Hypothalamus (tissue), 51 donors: ENCODE data around the gene COMMD1.
"Not testable (repeated sequence)": the region's sequence is repeated elsewhere in the genome, so short reads cannot be mapped to it uniquely, and the experiment has no call there.

Source experiments
- DNase-seq, 51 donors: peaks; one replicate each; lab custom pipeline; 2025; lab: John Stamatoyannopoulos, UW

COMMD1 gene

DNA sequence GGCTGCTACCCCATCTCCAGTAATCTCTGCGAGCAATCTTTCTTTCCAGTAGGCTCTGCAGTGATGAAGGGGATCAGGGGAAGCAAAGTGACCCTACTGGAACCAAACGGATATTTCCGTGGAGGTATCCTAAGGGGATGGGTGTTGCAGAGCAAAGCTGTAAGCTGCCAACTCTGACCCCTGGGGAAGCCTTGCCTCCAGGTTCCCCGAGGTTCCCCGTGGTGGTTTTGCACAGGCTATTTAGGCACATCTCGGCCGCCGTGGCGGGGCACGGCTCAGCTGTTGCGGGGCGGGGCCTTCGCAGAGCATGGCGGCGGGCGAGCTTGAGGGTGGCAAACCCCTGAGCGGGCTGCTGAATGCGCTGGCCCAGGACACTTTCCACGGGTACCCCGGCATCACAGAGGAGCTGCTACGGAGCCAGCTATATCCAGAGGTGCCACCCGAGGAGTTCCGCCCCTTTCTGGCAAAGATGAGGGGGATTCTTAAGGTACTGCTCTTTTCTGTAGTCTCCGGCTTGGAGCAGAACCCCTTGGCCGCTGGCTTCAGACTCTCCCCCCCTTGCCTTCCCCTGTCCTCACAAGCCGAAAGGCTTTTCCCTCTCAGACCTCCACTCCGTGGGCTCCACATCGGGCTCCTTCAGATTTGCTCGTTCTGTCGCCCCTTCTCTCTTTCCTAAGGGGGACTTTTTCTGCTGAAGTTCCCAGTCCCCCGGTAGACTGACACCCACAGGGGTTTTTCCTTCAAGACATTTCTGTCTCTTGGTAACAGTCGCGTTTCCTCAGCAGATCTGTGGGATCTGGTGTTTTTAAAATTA is at the start of gene COMMD1:
TSS of gene COMMD1 (plus strand) at position 303 of the 814 bp plus-strand sequence. CDS start at position 308, 5 bp downstream.
- DNase-seq = peak; percentile 35 to 91 (median 77)

- DNase-seq = no peak
These were observed 48.2 kb upstream of the COMMD1 start for GRCh38 chr2:61857224-61857623.

DNA sequence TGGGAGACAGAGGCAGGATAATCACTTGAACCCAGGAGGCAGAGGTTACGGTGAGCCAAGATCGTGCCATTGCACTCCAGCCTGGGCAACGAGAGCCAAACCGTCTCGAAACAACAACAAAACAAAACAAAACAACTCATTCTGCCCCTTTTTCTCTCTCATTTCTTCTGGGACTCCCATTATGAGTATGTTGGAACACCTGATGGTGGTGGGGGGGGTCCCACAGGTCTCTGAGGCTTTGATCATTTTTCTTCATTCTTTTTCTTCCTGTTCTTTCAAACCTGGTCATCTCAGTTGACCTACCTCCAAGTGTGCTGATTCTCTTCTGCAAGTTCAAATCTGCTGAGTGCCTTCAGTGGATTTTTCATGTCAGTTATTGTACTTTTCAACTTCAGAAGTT is 43.4 kb upstream of the COMMD1 start:
- no peak for DNase-seq

GRCh38 chr2:61866482-61867089 is 38.9 kb upstream of the COMMD1 start:
- not testable (repeated sequence) for DNase-seq

DNA sequence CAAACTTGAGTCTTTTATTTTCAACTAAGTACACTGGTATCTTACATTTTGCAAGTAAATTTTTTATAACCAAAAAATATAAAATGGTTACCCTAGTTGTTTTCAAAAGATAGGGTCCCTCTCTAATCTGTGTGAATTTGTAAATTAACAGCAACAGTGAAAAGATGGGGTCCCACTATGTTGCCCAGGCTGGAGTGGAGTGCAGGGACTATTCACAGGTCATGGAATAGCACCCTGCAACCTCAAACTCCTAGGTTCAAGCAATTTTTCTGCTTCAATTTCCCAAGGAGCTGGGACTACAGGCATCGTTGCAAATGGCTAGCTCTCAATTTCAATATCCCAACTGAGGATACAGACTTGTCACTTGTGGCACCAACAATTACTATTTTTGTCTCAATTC is 29.1 kb upstream of the COMMD1 start:
- DNase-seq = no peak

DNA sequence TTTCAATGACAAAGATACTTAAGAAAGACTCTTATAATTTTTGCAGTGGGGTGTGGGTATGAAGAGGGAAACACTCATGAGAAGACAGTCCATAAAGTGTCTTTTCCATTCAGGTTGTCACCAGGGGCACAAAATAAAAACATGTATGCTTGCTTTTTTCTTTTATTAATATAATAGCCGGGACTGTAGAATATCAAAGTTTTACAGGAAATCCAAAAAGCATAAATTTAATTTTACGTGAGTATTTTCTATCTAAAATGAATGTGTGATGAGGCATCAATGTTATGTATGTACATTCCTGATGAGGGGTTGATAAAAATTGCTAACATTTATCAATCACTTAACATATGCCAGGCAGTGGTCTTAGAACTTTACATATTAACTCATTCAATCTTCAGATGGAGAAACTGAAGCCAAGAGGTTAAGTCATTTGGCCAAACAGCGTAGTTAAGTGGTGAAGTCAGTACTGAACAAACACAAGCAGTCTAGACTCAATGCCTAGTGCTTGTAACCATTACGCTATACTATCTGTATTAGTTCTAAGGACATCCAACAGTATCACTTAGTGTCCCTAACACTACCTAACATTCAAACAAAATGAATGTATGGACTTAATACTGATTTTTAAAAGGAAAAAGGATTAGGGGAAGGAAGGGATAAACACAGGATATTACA is 27.8 kb upstream of the COMMD1 start:
- no peak for DNase-seq

GRCh38 chr2:61878761-61879160 is 26.7 kb upstream of the COMMD1 start:
- no peak for DNase-seq

DNA sequence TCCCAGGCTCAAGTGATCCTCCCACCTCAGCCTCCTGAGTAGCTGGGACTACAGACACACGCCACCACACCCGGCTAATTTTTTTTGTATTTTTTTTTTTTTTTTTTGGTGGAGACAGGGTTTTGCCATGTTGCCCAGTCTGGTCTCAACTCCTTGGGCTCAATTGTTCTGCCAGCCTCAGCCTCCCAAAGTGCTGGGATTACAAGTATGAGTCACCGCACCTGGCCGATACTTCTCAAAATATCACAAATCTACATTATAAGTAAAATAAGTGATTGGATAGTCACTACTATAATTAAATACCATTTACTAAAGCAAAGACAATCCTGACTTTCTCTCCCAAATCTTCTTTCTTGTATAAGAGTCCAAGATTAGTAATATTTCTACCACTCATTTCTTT is 26.1 kb upstream of the COMMD1 start:
- DNase-seq = not testable (repeated sequence)

GRCh38 chr2:61882850-61883249 is 22.6 kb upstream of the COMMD1 start:
- no peak for DNase-seq

DNA sequence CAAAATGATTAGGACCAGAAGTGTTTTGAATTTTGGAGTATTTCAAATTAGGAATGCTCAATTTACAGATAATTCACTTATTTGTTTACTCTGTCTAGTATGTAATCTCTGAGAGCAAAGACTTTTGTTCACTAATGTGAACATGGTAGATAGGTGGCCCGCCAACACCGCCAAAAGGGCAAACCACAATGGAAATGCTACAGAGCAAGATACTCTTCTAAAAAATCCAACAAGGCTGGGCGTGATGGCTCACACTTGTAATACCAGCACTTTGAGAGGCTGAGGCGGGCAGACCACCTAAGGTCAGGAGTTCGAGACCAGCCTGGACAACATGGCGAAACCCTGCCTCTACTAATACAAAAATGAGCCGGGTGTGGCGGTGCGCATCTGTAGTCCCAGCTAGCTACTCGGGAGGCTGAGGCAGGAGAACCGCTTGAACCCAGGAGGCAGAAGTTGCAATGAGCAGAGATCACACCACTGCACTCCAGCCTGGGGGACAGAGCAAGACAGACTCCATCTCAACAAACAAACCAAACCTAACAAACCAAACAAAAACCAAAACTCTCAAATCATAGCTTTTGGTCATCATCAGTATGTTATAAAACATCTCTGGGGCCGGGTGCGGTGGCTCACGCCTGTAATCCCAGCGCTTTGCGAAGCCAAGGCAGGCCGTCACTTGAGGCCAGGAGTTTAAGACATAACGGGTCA is 19.4 kb upstream of the COMMD1 start:
- no peak for DNase-seq

DNA sequence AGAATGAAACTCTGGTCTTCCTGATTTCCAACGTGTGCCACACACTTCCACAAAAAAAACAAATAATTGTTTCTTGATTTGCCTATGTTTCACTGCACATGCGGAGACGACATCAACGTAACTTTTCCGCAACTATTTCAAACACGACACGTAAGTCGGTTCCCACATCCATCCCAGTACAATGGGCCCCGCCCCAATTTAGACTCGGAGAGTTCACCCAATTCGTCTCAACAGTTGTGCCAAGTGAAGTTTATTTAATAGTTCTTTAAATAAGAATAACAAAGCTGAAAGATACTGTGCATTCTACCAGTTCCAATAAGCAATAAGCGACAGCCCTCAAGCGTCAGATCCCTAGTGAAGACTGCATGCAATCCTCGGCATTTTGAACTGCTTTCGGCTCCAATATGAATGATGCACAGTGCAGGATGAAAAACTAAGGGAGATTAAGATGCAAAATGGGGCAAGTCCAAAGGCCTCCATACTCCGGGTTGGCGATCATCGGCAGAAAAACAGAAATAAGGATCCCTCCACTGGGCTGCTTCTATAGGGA is 17.7 kb upstream of the COMMD1 start:
- peak in 6 of 51 donors; percentile 7 to 51 (median 46) for DNase-seq

- DNase-seq = peak; percentile 60 to 96 (median 86)
These were observed 17.0 kb upstream of the COMMD1 start, which contains the start of gene CCT4 for GRCh38 chr2:61888267-61889055. TSS of gene CCT4 (minus strand) at chr2:61888656. CDS start at chr2:61888507, 149 bp downstream.

- DNase-seq = peak in 2 of 51 donors; percentile 1
These were observed 6.7 kb upstream of the COMMD1 start for GRCh38 chr2:61898810-61899209.

- no peak for DNase-seq
These were observed 5.2 kb upstream of the COMMD1 start for GRCh38 chr2:61900281-61900680.

- DNase-seq = no peak
These were observed 654 bp downstream of the COMMD1 start for GRCh38 chr2:61906186-61906470.

DNA sequence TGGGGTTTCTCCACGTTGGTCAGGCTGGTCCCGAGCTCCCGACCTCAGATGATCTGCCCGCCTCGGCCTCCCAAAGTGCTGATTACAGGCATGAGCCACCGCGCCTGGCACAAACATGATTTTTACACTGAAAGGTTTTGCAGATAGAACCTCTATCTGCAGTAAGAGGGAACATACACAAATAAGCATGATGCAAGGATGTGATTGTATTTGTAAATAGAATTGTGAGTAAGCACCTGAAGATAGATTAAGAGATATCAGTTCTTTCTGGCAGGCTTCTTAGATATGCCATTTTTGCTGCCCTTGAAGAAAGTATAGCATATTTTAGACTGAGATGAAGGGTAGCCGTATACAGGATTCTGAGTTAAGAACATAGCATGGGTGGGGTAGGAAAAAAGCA is 3.6 kb downstream of the COMMD1 start:
- no peak for DNase-seq

DNA sequence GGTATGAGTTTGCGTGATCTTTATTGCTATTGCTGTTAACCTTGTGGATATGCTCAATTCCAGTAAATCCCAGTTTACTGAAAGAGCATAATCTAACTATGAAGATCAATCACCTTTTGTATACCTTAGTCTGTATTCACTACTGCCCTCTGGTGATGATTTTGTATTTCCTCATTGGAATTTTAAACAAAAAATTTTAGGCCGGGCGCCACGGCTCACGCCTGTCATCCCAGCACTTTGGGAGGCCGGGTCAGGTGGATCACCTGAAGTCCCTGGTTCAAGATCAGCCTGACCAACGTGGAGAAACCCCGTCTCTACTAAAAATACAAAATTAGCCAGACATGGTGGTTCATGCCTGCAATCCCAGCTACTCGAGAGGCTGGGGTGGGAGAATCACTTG is 5.1 kb downstream of the COMMD1 start:
- DNase-seq = no peak

DNA sequence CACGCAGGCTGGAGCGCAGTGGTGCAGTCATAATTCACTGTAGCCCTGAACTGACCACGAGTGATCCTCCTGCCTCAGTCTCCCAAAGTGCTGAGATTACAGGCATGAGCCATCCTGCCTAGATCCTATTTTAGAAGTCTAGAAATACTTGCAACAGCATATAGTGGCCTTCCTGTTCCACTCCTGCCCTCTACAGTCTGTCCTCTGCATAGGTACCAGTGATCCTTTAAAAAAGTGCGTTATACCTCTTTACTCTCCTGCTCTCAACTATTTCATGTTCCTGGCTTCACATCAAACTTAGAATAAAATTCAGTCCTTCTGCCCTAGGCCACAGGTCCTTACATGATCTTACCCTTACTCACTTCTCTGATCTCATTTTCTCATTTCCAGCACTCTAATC is 6.0 kb downstream of the COMMD1 start:
- no peak for DNase-seq

GRCh38 chr2:61914794-61915193 is 9.3 kb downstream of the COMMD1 start:
- not testable (repeated sequence) for DNase-seq

GRCh38 chr2:61920548-61920947 is 15.1 kb downstream of the COMMD1 start:
- DNase-seq = no peak
